ENCODE data around the gene KDM4B. TPM values are rescaled to one million over a fixed set of nuclear protein-coding genes. Genes with fewer than 3 reads are reported as not detected.
"Not testable (repeated sequence)": the region's sequence is repeated elsewhere in the genome, so short reads cannot be mapped to it uniquely, and the experiment has no call there.

KDM4B gene
- total and polyA plus RNA-seq, 4 donors = 3.2 to 19.7 (median 12.9) TPM

GRCh38 chr19:4935444-4935843 is 33.5 kb upstream of the KDM4B start:
- H3K27me3 ChIP-seq (ENCODE audit: control insufficient read depth in 4 of 4, insufficient read depth in 4 of 4, low read length in 3 of 4) = no peaks in the 10 kb centered on the region
- 97% methylated on average over 8 of the region's 8 CpGs for WGBS
- H3K27ac ChIP-seq (ENCODE audit: low read depth in 1 of 2, low read length in 2 of 2) = no peak overlapping the region
- no peak overlapping the region for H3K9ac ChIP-seq (ENCODE audit: low read depth in 1 of 2, low read length in 2 of 2)
- DNase-seq (ENCODE audit: low spot score) = no peak
- no peaks in the 10 kb centered on the region for H3K4me1 ChIP-seq (ENCODE audit: control insufficient read depth in 4 of 4, insufficient read depth in 4 of 4, low read length in 3 of 4)
- H3K36me3 ChIP-seq (ENCODE audit: control insufficient read depth in 4 of 4, insufficient read depth in 3 of 4, low read depth in 1 of 4, low read length in 3 of 4) = no peaks in the 10 kb centered on the region
- H3K4me3 ChIP-seq (ENCODE audit: low read depth in 1 of 3, low read length in 3 of 3) = no peak overlapping the region
- no peaks in the 10 kb centered on the region for H3K9me3 ChIP-seq (ENCODE audit: control insufficient read depth in 4 of 4, low read length in 3 of 4)
- TF ChIP-seq RXRA (IDR thresholded peaks at IDR 0.05) = no peak
- no peak for TF ChIP-seq MAX (IDR thresholded peaks at IDR 0.05)
- TF ChIP-seq GABPA (IDR thresholded peaks at IDR 0.05 in 1 of 2, conservative IDR thresholded peaks at IDR 0.05 in 1 of 2) = no peak
- no peak for TF ChIP-seq FOXA2 (IDR thresholded peaks at IDR 0.05)
- no peak for TF ChIP-seq CTCF (IDR thresholded peaks at IDR 0.05; ENCODE audit: low read depth, low read length, missing input control)
- no peak for TF ChIP-seq TAF1 (conservative IDR thresholded peaks at IDR 0.05)

- WGBS = 96% methylated on average over 7 of the region's 7 CpGs
- no peak for DNase-seq (ENCODE audit: low spot score)
- Histone ChIP-seq H3K4me1 (ENCODE audit: control insufficient read depth in 4 of 4, insufficient read depth in 4 of 4, low read length in 3 of 4) (no peaks in the 10 kb centered on the region), H3K27ac (ENCODE audit: low read depth in 1 of 2, low read length in 2 of 2) (no peak overlapping the region), H3K9me3 (ENCODE audit: control insufficient read depth in 4 of 4, low read length in 3 of 4) (no peaks in the 10 kb centered on the region), H3K36me3 (ENCODE audit: control insufficient read depth in 4 of 4, insufficient read depth in 3 of 4, low read depth in 1 of 4, low read length in 3 of 4) (no peaks in the 10 kb centered on the region), H3K9ac (ENCODE audit: low read depth in 1 of 2, low read length in 2 of 2) (no peak overlapping the region), H3K4me3 (ENCODE audit: low read depth in 1 of 3, low read length in 3 of 3) (no peak overlapping the region), H3K27me3 (ENCODE audit: control insufficient read depth in 4 of 4, insufficient read depth in 4 of 4, low read length in 3 of 4) (no peaks in the 10 kb centered on the region)
- no peak for TF ChIP-seq FOXA1 (IDR thresholded peaks at IDR 0.05)
These were observed 31.9 kb upstream of the KDM4B start for GRCh38 chr19:4937060-4937459.

- not testable (repeated sequence) for H3K9me3 ChIP-seq (ENCODE audit: control insufficient read depth in 4 of 4, low read length in 3 of 4); H3K27me3 ChIP-seq (ENCODE audit: control insufficient read depth in 4 of 4, insufficient read depth in 4 of 4, low read length in 3 of 4); H3K36me3 ChIP-seq (ENCODE audit: control insufficient read depth in 4 of 4, insufficient read depth in 3 of 4, low read depth in 1 of 4, low read length in 3 of 4); H3K4me3 ChIP-seq (ENCODE audit: low read depth in 1 of 3, low read length in 3 of 3); H3K27ac ChIP-seq (ENCODE audit: low read depth in 1 of 2, low read length in 2 of 2); DNase-seq (ENCODE audit: low spot score); H3K4me1 ChIP-seq (ENCODE audit: control insufficient read depth in 4 of 4, insufficient read depth in 4 of 4, low read length in 3 of 4); H3K9ac ChIP-seq (ENCODE audit: low read depth in 1 of 2, low read length in 2 of 2)
- 98% methylated on average over 4 of the region's 4 CpGs for WGBS
These were observed 30.5 kb upstream of the KDM4B start for GRCh38 chr19:4938461-4938860.

GRCh38 chr19:4939466-4939865 is 29.4 kb upstream of the KDM4B start:
- H3K27me3 ChIP-seq (ENCODE audit: control insufficient read depth in 4 of 4, insufficient read depth in 4 of 4, low read length in 3 of 4) = no peaks in the 10 kb centered on the region
- no peaks in the 10 kb centered on the region for H3K4me1 ChIP-seq (ENCODE audit: control insufficient read depth in 4 of 4, insufficient read depth in 4 of 4, low read length in 3 of 4)
- WGBS = 93% methylated on average over 7 of the region's 7 CpGs
- H3K9ac ChIP-seq (ENCODE audit: low read depth in 1 of 2, low read length in 2 of 2) = no peak overlapping the region
- no peaks in the 10 kb centered on the region for H3K36me3 ChIP-seq (ENCODE audit: control insufficient read depth in 4 of 4, insufficient read depth in 3 of 4, low read depth in 1 of 4, low read length in 3 of 4)
- no peak overlapping the region for H3K4me3 ChIP-seq (ENCODE audit: low read depth in 1 of 3, low read length in 3 of 3)
- no peak for DNase-seq (ENCODE audit: low spot score)
- no peak overlapping the region for H3K27ac ChIP-seq (ENCODE audit: low read depth in 1 of 2, low read length in 2 of 2)
- no peaks in the 10 kb centered on the region for H3K9me3 ChIP-seq (ENCODE audit: control insufficient read depth in 4 of 4, low read length in 3 of 4)
- TF ChIP-seq HNF4G (IDR thresholded peaks at IDR 0.05) = no peak
- no peak for TF ChIP-seq CTCF (IDR thresholded peaks at IDR 0.05; ENCODE audit: low read depth, low read length, missing input control)
- no peak for TF ChIP-seq HNF4A (conservative IDR thresholded peaks at IDR 0.05)
- no peak for TF ChIP-seq RAD21 (IDR thresholded peaks at IDR 0.05)
- TF ChIP-seq ATF3 (IDR thresholded peaks at IDR 0.05) = no peak
- no peak for TF ChIP-seq ZBTB33 (IDR thresholded peaks at IDR 0.05)
- TF ChIP-seq NR2F2 (IDR thresholded peaks at IDR 0.05) = no peak
- no peak for TF ChIP-seq YY1 (IDR thresholded peaks at IDR 0.05)
